Activated CD4-positive, alpha-beta T cell treated with anti-CD3 and anti-CD28 coated beads, Interleukin-2, amount 50 U/mL, for 16 hours (primary cell): ENCODE measurements around the gene MRPL14.

ENCODE experiments used
- DNase-seq: peaks from one replicate; pipeline ENCODE4 v3.0.0-alpha.2; 2020

MRPL14 gene

GRCh38 chr6:44077214-44077946 is 49.9 kb downstream of the MRPL14 start:
- DNase-seq, result no peak

DNA sequence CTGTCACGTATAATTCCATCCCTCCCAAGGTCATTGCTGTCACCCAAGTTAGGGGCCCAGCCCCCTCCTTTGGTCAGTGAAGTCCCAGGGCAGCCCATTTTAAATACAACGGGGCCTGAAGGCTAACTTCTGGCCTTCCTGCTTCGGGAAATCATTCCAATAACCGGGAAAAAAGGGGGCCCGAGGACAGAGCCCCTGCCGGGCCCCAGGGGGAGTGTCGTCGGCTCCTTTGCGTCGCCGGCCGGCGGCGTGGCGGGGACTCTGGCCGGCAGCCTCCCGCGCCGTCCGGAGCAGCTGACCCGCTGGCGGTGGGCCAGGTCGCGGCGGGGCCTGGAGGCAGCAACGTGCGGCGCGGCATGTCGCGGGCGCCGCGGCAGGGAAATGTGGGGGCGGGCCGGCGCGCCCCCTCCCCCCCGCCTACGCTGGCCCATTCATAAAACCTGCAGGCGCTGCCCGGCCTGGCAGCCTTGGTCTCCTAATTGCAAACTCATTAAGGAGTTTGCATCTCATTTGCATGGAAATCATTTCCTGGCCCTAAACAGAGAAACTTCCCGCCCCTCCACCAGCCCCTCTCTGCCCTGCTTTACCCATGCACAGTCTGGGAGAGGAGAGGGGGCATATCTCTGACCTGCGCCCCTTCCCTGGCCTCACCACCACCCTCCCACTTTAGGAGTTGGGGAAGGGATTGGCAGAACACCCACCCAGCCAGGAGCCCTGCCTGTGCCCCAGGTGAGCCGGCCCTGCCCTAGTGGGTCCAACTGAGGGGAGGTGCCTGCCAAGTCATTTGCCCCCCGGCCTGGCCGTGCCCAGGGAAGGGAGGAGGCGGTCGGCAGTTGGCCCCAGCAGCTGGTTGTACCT is 50.7 kb downstream of the MRPL14 start:
- no peak for DNase-seq

- no peak for DNase-seq
Observed at GRCh38 chr6:44075647-44076355, 51.5 kb downstream of the MRPL14 start.

DNA sequence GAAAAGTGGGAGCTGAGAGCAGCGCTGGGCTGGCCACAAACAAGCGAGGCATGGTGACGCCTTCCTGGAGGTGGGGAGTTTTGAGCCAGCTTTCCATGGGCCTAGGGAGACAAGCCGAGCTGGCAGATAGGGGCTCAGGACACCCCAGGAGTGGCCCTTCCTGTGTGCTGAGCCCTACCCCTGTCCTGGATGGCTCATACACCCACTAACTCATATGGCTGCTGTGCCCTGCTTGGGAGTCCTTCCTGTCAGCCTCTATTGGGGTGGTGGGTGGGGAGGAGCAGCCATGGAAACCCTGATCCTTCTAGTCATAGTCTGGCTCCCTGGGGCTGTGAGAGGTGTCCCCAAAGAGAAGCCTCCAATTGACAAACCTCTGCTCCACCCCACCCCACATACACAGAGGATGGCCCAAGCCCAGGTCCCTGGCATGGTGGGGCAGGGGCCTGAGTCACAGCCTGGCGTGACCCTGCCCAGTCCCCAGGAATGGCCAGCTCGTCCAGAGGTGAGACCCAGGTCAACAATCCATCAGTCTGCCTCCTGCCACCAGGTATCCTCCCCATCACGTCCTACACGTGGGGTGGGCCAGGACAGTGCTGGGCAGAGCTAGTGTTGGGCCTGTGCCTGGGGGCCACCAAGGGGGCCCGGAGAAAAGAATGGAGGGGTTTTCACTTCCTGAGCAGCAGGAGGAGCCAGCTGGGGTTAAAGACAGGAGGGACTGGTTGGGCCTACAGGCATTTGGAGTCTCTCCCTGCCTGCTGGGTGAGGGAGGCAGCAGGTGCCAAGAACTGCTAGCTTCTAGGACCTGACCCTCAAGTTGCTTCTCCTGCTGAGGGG is 52.2 kb downstream of the MRPL14 start:
- DNase-seq, result no peak

GRCh38 chr6:44074439-44074812 is 52.8 kb downstream of the MRPL14 start:
- DNase-seq, result peak; percentile 65

DNA sequence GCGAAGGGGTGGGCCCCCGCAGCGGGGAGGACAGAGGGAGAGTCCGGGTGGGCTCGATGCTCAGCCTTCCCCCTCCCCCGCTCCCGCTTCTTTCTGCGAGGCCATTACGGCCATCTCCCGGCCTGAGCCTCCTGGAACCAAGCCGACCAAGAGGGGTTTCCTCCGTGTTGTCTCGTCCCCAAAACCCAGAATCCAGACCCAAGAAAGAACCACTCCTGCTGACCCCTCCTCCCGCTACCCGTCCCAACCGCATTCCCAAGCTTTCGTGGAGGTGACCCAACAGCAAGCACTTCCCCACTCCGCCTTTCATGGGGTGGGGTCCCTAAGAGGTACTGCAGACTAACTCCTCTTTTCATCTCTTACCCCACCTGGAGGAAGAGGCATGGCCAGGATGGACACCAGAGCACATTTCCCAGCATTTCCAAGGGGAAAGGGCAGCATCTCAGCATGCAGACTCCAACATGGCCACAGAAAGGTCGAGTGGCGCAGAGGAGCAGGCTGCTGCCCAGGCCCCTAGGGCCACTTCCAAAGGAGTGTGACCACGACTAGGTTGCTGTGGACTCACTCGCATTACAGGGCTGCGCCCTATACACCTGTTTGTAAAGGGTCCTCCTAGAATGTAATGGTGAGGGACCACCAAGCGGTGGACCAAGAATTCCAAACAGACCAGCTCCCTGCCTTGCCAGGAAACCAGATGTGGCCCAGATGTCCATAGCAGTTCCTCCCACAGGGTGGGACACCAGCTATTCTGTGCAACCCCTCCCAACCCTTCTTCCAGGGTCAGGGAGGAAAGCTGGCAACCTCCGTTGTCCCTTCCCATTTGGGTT is 53.4 kb downstream of the MRPL14 start:
- no peak for DNase-seq

DNA sequence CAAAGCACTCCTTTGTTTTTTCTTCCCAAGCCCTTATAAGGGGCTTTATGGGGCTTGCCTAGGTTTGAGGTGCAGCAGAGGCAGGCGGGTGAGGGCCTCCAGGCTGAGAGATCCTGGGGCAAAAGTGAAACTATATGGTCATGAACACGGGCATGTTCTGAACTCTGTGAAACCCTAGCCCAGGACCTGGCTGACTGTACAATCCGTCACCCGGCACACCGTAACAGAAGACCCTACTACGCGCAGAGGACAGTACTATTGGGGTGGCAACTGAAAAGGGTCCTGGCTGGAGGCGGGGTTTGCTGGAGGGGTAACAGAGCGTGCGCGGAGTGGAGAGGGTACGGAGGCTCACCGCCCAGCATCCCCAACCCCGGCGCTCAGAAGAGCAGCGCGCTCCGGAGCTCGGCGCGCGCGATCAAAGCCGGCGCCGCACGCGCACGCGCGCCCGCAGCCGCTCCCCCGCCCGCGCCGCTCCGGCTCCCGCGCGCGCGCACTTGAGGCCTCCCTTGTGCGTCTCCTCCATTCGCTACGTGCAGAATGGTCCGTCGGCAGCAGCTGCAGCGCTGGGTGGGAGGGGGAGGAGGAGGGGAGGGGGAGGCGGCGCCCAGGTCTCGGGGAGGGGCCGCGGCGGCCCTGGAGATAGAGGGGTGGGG is 54.2 kb downstream of the MRPL14 start:
- peak; percentile 78 for DNase-seq

DNA sequence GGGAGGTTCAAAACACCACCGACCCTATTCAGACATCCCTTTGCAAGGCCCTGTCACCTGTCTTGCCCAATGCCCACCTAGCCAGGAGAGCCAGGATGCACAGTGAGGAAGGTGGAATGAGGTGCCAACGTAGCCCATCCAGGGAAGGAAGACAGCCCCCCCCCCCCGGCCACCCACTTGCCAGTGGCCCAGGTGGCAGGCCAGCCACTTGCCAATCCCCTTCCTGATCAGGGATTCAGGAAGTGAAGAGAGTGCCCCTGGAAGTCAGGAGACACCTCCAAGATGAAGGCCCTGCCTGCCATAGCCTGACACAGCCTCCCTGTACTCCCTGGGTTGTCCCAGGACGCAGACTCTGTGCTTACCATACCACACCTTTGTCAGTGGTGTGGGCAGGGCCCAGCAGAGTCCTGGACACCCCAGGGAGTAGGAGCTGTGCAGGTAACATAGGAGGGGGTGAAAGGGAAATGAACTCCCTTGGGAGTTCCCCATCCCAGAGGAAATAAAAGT is 54.7 kb downstream of the MRPL14 start:
- DNase-seq, result no peak

DNA sequence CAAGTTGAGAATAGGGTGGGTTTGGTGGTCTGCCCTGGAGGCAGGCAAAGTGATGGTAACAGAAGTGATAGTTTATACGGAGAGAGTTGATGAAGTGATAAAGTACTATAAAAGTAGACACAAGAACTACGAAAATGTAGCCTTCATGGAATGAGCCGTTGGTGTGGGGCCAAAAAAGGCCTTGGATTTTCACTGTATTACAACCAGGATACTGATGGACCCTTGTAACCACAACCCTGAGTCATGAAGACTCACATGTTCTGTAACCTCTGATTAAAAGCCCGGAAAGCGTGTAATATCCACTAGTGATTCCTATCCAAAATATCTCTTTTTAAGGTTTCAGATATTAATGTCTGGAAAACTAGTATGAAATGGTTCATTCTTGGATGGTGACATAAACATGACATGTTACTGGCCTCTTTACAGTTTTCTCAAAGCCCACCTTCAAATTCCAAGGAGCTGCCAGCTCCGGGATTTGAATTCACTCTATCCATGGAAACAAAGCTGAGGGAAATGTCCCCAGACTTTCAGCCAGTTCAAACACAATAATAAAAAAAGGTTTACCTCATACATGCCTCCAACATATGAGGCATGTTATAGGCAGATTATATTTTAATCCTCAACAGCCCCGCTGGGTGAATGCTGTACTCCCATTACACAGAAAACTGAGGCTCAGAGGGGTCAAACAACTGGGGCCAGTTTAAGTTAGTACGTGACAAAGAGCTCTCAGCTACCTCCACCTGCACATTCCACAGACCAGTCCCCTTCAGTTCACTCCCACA is 55.4 kb downstream of the MRPL14 start:
- DNase-seq, result no peak

DNA sequence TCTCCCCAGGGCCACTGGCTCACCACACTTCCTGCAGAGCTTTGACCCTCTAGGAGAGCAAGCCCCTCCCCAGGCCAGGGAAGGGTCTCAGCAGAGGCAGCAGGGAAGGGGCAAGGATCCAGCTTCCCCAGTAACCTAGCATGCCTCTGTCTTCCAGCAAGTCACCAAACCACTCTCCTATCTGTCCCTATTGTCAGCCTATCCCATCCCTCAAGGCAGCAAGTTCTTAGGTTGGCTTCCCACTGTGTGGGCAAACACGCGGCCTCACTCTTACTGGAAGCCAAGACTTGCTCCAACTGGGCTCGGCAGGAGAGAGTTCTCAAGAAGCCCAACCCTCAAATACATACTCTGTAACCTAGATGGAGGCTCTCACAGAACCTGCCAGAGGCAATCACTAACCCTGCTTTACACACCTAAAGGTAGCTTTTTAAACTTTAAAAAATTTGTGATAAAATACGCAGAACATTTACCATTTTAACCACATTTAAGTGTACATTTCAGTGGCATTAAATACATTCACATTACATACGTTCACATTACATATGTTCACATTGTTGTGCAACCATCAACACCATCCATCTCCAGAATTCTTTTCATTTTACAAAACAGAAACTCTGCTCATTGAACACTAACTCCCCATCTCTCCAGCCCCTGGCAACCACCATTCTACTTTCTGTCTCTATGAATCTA is 58.5 kb downstream of the MRPL14 start:
- DNase-seq, result no peak

DNA sequence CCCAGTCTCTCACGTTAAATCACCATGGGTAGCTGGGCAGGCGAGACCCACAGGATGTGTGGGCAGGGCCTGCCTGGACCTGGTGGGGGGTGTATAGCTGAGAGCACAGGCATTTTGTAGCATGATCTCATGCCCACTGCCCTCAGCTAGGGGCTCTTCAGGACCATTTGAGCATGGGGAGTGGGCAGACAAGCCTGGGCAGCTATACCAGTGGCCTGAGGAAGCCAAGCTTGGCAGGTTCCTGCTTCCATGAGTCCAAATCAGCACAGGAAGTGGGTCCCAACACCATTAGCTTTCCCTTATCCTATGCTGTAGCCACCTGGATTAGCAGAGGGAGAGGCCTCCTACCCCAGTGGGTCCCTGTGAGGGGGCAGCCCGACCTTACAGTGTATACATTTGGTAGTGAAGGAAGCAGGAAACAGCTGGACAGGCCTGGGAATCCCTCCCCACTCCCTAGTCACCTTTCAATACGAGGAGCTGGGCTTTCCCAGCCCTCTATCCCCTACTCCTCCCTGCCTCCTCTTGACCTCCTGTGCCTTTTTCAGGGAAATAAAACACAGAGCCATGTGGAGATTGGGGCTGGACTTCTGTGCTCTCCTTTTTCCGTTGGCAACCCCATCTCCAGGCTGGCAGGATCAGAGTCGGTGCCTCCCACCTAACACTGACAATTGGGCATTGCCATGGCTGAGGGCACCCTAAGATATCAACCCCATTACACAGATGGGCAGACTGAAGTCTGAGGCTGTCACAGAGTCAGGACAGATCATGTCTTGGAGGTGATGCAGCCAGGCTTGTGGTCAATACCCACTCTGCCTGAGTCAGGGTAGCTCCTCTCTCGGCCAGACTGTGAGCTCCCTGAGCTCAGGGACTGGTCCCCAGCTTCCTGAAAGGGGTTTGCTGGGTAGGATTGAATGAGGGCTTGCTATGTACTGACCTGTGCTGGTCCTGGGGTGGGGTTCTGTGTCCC is 59.8 kb downstream of the MRPL14 start:
- no peak for DNase-seq

- DNase-seq, result no peak
Observed at GRCh38 chr6:44066394-44067172, 60.7 kb downstream of the MRPL14 start.

GRCh38 chr6:44065443-44066140 is 61.7 kb downstream of the MRPL14 start:
- no peak for DNase-seq

DNA sequence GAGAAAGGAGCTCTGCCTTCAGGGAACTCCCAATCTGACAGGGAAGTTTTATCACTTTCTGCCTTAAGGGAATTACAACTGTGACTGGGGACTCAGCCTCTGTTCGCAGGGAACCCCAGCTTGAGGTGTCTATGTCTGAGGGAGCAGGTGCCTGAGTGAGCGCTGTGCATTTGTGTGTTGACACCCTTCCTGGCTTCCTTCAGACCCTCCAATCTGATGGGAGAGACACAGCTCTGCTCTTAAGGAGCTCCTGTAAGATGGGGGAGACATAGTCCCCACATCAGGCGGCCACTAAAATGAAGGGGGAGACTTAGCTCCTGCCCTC is 62.3 kb downstream of the MRPL14 start:
- DNase-seq, result no peak

DNA sequence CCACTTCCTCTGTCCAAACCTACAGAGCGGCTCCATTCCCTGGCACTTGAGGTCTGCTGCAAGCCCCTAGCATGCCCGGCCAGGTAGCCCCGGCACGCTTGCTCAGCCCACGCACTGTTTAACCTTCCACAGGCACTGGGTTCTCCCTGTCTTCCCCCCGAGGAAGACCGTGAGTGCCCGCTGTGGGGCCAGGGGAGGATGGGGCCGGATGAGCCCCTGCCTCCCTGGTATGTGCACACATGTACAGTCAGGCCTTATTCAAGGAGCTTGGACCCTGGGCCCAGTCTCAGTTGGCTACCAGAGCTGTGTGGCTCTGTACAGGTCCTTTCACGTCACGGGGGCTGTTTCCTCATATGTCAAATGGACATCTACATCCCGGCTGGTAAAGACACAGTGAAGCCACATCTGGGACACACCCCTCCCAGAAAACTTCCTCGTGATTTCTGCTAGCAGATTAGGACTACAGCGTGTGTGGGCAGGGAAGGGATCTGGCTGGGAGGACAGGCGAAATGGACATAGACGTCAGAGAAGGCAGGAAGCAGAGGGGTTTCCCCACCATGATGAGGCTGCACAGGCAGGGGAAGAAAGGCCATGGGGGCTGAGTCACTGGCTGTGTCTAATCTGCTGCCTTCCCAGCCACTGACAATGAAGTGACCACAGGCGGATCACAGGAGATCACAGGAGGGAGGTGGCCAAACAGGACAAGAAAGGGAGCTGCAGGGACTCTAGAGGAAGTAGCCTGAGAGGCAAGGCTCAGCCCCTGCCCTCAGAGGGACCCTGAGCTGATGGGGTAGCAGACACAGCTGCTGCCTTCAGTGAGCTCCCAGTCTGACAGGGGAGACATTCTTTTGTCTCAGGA is 62.9 kb downstream of the MRPL14 start:
- DNase-seq, result no peak

GRCh38 chr6:44063561-44064059 is 63.6 kb downstream of the MRPL14 start:
- DNase-seq, result no peak
